CD14-positive monocyte (primary cell): ENCODE results near the gene ASCC3. TPM values are rescaled to one million over a fixed set of nuclear protein-coding genes. Genes with fewer than 3 reads are reported as not detected.

Experiments used
- DNase-seq, 3 donors: peaks; one replicate each; pipeline ENCODE4 v3.0.0-alpha.2; 2011 to 2022
- H2AFZ ChIP-seq: 2 replicates; pipeline ENCODE4 v1.6.0; 2012; ENCODE audit warnings: mild to moderate bottlenecking, low read depth, low read length, inconsistent platforms; ENCODE audit not compliant: insufficient read depth, poor library complexity, severe bottlenecking
- H3K27ac ChIP-seq, 2 donors: 1 replicate in 1 of 2; 2 replicates in 1 of 2; pipeline ENCODE4 v1.5.1; 2012 to 2013; ENCODE audit warnings: low read length in 2 of 2, control low read depth in 1 of 2, inconsistent platforms in 1 of 2, low read depth in 1 of 2, mild to moderate bottlenecking in 1 of 2
- H3K27me3 ChIP-seq, 2 donors: one replicate each; pipeline versions ENCODE4 v1.6.0 to v1.6.1; 2011 to 2013; ENCODE audit warnings: low read length in 2 of 2; ENCODE audit not compliant: control insufficient read depth in 2 of 2, insufficient read depth in 2 of 2
- H3K36me3 ChIP-seq, 2 donors: replicated peaks in 1 of 2; 1 replicate in 1 of 2; 2 replicates in 1 of 2; pipeline versions ENCODE4 v1.5.1 to v1.6.1; 2012 to 2013; ENCODE audit warnings: low read length in 2 of 2, control low read depth in 1 of 2, inconsistent platforms in 1 of 2, mild to moderate bottlenecking in 1 of 2; ENCODE audit not compliant: insufficient read depth in 2 of 2, control insufficient read depth in 1 of 2
- H3K4me1 ChIP-seq, 2 donors: 1 replicate in 1 of 2; 2 replicates in 1 of 2; pipeline versions ENCODE4 v1.5.1 to v1.6.1; 2012 to 2013; ENCODE audit warnings: low read length in 2 of 2, control low read depth in 1 of 2, inconsistent platforms in 1 of 2, mild to moderate bottlenecking in 1 of 2, moderate library complexity in 1 of 2; ENCODE audit not compliant: insufficient read depth in 2 of 2, control insufficient read depth in 1 of 2
- H3K4me2 ChIP-seq: replicated peaks from 2 replicates; pipeline ENCODE3; 2012; ENCODE audit warnings: low read length, moderate library complexity, mild to moderate bottlenecking; ENCODE audit not compliant: poor library complexity, severe bottlenecking; ENCODE audit errors: extremely low read depth
- H3K4me3 ChIP-seq, 3 experiments: fragments of 200-600 bp in 1 of 3; sonication (generic) in 1 of 3; replicated peaks in 1 of 3; 1 replicate in 2 of 3; 2 replicates in 1 of 3; pipeline ENCODE4 v1.5.1; 2011 to 2013; ENCODE audit warnings: low read length in 3 of 3, mild to moderate bottlenecking in 3 of 3, control low read depth in 2 of 3, low read depth in 2 of 3, inconsistent platforms in 1 of 3, moderate library complexity in 1 of 3
- H3K79me2 ChIP-seq: 2 replicates; pipeline ENCODE4 v1.6.0; 2012; ENCODE audit warnings: mild to moderate bottlenecking, control low read depth, inconsistent platforms, low read length, moderate library complexity; ENCODE audit not compliant: insufficient read depth
- H3K9ac ChIP-seq: 2 replicates; pipeline ENCODE4 v1.6.0; 2017; ENCODE audit warnings: low read length, mild to moderate bottlenecking; ENCODE audit not compliant: insufficient read depth, poor library complexity, severe bottlenecking
- H3K9me3 ChIP-seq, 2 donors: replicated peaks in 1 of 2; 1 replicate in 1 of 2; 2 replicates in 1 of 2; pipeline versions ENCODE4 v1.5.1 to v1.6.1; 2012 to 2013; ENCODE audit warnings: low read length in 2 of 2, control low read depth in 1 of 2; ENCODE audit not compliant: control insufficient read depth in 1 of 2, insufficient read depth in 1 of 2
- H4K20me1 ChIP-seq: 2 replicates; pipeline ENCODE4 v1.6.0; 2012; ENCODE audit warnings: mild to moderate bottlenecking, low read length, control low read depth, moderate library complexity; ENCODE audit not compliant: insufficient read depth
- H3K27ac Mint-ChIP-seq, 7 donors: one replicate each; pipeline ENCODE4 v1.8.0; 2020; ENCODE audit warnings: mild to moderate bottlenecking in 7 of 7, mixed read lengths in 7 of 7, moderate library complexity in 6 of 7, inconsistent platforms in 2 of 7
- H3K27me3 Mint-ChIP-seq, 3 donors: one replicate each; pipeline ENCODE4 v1.8.0; 2021 to 2022; ENCODE audit warnings: low read depth in 3 of 3, mild to moderate bottlenecking in 3 of 3, mixed read lengths in 3 of 3, moderate library complexity in 3 of 3, inconsistent platforms in 1 of 3
- H3K36me3 Mint-ChIP-seq, 2 donors: one replicate each; pipeline ENCODE4 v1.8.0; 2020; ENCODE audit warnings: mixed read lengths in 2 of 2, inconsistent platforms in 1 of 2, mild to moderate bottlenecking in 1 of 2
- H3K4me1 Mint-ChIP-seq: one replicate; pipeline ENCODE4 v1.8.0; 2020; ENCODE audit warnings: mild to moderate bottlenecking, mixed read lengths
- H3K4me3 Mint-ChIP-seq, 2 donors: one replicate each; pipeline ENCODE4 v1.8.0; 2020; ENCODE audit warnings: mild to moderate bottlenecking in 2 of 2, mixed read lengths in 2 of 2, moderate library complexity in 1 of 2
- H3K9me3 Mint-ChIP-seq, 7 donors: one replicate each; pipeline ENCODE4 v1.8.0; 2020 to 2022; ENCODE audit warnings: mixed read lengths in 7 of 7, mild to moderate bottlenecking in 6 of 7, moderate library complexity in 6 of 7, inconsistent platforms in 2 of 7
- WGBS: methylation state at CpG from one replicate; pipeline ENCODE4 v1.1.5; 2013; ENCODE audit warnings: missing lambda C conversion rate; ENCODE audit not compliant: insufficient coverage; 5-methylcytosine and 5-hydroxymethylcytosine counted together
- intact Hi-C, 2 donors: fragments of 100-400 bp; cut with micrococcal nuclease; formaldehyde crosslinking; loops; one replicate each; pipeline versions ENCODE4 v1.15.0 to v1.15.1; 2023
- polyA plus RNA-seq, 3 donors: library from polyadenylated mRNA; depleted of rRNA in 1 of 3; unstranded in 2 of 3; stranded (reverse) in 1 of 3; fragments of 300-500 nt in 2 of 3; fragments of >200 nt in 1 of 3; fragmentation: Illumina TruSeq in 2 of 3; gene quantifications; 1 replicate in 2 of 3; 2 replicates in 1 of 3; pipeline ENCODE4 v1.2.3, GENCODE V29; 2012 to 2021
- TF ChIP-seq, protein P1 (sequence below): fragments of 200-600 bp; IDR thresholded peaks from one replicate; pipeline ENCODE4 v1.8.0; 2022; ENCODE audit warnings: antibody characterized with exemption, mild to moderate bottlenecking

ASCC3 gene
- polyA plus RNA-seq, 3 donors = 6.4 to 12.9 (median 10.6) TPM

DNA sequence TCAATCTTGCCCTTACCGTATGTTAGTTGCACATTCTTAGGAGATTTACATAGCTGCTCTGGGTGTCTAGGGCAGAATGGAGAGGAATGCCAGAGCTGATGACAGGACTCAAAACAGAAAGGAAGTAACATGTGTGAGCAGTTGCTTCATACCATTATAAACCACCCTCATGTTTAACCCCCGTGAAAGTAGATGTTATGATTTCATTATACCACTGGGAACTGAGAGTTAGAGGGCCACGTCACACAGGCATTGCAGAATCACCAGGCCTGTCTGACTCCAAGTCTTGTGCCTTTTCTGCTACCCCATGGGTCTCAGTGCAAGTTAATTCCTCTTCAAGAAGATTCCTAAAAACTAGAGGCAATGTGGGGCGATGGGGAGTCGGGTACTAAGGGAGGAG, 392.9 kb downstream of the ASCC3 start:
- Mint-ChIP-seq H3K36me3 (no peaks in the 10 kb centered on the region), H3K9me3 (peaks cover 0 to 5% (median 0%) of the 10 kb centered on the region in 7 donors), H3K27me3 (peaks cover 5 to 28% (median 16%) of the 10 kb centered on the region in 3 donors), H3K4me3 (no peak overlapping the region), H3K27ac (no peak overlapping the region), H3K4me1 (peaks cover 2% of the 10 kb centered on the region)
- H3K4me1 ChIP-seq = no peaks in the 10 kb centered on the region
- TF ChIP-seq, protein P1, sequence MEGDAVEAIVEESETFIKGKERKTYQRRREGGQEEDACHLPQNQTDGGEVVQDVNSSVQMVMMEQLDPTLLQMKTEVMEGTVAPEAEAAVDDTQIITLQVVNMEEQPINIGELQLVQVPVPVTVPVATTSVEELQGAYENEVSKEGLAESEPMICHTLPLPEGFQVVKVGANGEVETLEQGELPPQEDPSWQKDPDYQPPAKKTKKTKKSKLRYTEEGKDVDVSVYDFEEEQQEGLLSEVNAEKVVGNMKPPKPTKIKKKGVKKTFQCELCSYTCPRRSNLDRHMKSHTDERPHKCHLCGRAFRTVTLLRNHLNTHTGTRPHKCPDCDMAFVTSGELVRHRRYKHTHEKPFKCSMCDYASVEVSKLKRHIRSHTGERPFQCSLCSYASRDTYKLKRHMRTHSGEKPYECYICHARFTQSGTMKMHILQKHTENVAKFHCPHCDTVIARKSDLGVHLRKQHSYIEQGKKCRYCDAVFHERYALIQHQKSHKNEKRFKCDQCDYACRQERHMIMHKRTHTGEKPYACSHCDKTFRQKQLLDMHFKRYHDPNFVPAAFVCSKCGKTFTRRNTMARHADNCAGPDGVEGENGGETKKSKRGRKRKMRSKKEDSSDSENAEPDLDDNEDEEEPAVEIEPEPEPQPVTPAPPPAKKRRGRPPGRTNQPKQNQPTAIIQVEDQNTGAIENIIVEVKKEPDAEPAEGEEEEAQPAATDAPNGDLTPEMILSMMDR = no peak
- H3K4me3 ChIP-seq = no peak overlapping the region
- no peaks in the 10 kb centered on the region for H3K9me3 ChIP-seq
- intact Hi-C loops = no loop called here
- no peak for DNase-seq
- H2AFZ ChIP-seq = no peak overlapping the region
- WGBS = 75% methylated on average over 1 of the region's 5 CpGs
- H3K27ac ChIP-seq = no peak overlapping the region
- H4K20me1 ChIP-seq = no peaks in the 10 kb centered on the region
- no peaks in the 10 kb centered on the region for H3K79me2 ChIP-seq
- H3K27me3 ChIP-seq = peaks cover 12 to 15% of the 10 kb centered on the region in 2 donors
- H3K9ac ChIP-seq = no peak overlapping the region
- H3K4me2 ChIP-seq = no peak overlapping the region
- H3K36me3 ChIP-seq = no peaks in the 10 kb centered on the region

DNA sequence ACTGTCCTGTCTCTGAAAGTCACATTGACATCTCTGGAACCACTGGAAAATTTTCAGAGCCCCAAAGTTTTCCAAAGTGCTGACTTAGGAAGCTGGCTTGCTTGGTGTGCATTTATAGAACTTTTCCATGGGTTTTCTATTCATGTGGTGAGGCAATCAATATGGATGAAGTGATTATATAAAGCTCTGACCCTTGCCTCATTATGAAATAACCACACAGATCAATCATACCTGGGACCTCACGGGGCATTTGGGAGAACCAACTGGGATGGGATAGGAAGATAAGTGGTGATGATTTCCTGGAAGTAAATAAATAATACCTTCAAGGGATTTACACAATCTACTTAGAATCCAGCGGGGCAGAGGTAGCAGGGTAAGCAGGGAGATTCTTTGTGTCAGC, 393.5 kb downstream of the ASCC3 start:
- intact Hi-C loops = no loop called here
- Histone ChIP-seq H3K79me2 (no peaks in the 10 kb centered on the region), H3K4me3 (no peak overlapping the region), H3K36me3 (no peaks in the 10 kb centered on the region), H3K4me1 (no peaks in the 10 kb centered on the region), H3K27me3 (peaks cover 9 to 13% of the 10 kb centered on the region in 2 donors), H3K4me2 (no peak overlapping the region), H3K9ac (no peak overlapping the region), H4K20me1 (no peaks in the 10 kb centered on the region), H2AFZ (no peak overlapping the region), H3K27ac (no peak overlapping the region), H3K9me3 (no peaks in the 10 kb centered on the region)
- H3K36me3 Mint-ChIP-seq = no peaks in the 10 kb centered on the region
- H3K9me3 Mint-ChIP-seq = peaks cover 0 to 5% (median 0%) of the 10 kb centered on the region in 7 donors
- no CpG with 5 or more reads among the region's 2 CpGs for WGBS
- no peak overlapping the region for H3K27ac Mint-ChIP-seq
- H3K27me3 Mint-ChIP-seq = peaks cover 10 to 31% (median 14%) of the 10 kb centered on the region in 3 donors
- TF ChIP-seq, protein P1 = no peak
- peaks cover 2% of the 10 kb centered on the region for H3K4me1 Mint-ChIP-seq
- H3K4me3 Mint-ChIP-seq = no peak overlapping the region
- no peak for DNase-seq
